ENCODE results near the gene TMEM163. TPM values are rescaled to one million over a fixed set of nuclear protein-coding genes. Genes with fewer than 3 reads are reported as not detected.

The TMEM163 gene
- total and polyA plus RNA-seq, 2 donors (not counting 3 experiments of a cell fraction or from before 2014, with no cell fraction given), result 1.0 to 2.8 TPM

DNA sequence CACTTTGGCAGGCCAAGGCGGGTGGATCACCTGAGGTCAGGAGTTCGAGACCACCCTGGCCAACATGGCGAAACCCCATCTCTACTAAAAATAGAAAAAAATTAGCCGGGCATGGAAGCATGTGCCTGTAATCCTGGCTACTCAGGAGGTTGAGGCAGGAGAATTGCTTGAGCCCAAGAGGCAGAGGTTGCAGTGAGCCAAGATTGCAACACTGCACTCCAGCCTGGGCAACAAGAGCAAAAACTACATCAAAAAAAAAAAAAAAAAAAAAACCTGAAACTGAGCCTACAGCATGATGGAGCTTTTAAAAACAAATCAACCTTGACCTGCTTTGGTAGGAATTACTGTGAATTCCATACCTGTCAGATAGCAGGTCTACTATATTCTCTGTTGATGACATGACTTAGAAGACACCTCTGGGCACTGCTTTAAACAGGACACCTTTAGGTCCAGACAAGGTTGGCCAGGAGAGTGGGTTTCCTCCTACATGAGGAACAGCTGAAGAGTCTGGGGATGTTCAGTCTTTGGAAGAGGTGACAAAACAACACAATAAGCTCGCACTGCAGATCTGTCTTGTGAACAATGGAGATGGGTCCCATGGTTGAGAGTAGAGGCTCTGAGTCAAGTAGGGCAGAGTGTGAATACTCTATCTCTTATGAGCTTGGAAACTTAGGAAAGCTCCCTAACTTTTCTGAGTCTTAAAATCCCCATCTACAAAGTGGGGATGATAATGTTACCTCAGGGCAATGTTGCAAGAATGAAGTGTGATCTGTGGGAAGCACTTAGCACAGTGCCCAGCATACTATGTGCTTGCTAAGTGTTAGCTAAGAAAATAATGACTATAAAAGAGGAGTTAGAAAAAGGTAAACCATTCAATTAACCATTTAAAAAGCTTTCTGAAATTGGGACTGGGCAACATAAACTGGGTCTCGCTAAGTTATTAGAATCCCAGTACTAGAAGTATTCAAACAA, 25.2 kb downstream of the TMEM163 start:
- H3K9me1 ChIP-seq (replicated peaks; ENCODE audit: control insufficient read depth, extremely low read depth, insufficient read depth, low read length), result no peaks in the 10 kb centered on the region
- no peak overlapping the region for H3K4me3 ChIP-seq (replicated peaks in 1 of 3; ENCODE audit: insufficient read depth in 1 of 3, low read depth in 1 of 3, low read length in 3 of 3)
- no peaks in the 10 kb centered on the region for H3K79me2 ChIP-seq (ENCODE audit: control insufficient read depth, insufficient read depth, low read length)
- CTCF ChIA-PET, result interaction anchor here (1.2 to 2.8 kb wide), 2 partner anchors 11 to 13 kb away, joined by 4 to 7 read pairs; no protein-coding TSS in a partner anchor
- dilution Hi-C loops (cut with MboI; ENCODE audit: extremely low pct_ligation_motif_present, low sequenced_read_pairs), result no loop called here
- no peaks in the 10 kb centered on the region for H4K20me1 ChIP-seq (replicated peaks; ENCODE audit: control insufficient read depth, extremely low read depth, insufficient read depth, low read length)
- peaks cover 0 to 15% of the 10 kb centered on the region in 2 experiments for H3K27me3 ChIP-seq (ENCODE audit: control insufficient read depth in 2 of 2, insufficient read depth in 2 of 2, low read length in 2 of 2)
- intact Hi-C loops (cut with micrococcal nuclease), result no loop called here
- TF ChIP-seq, protein P1, sequence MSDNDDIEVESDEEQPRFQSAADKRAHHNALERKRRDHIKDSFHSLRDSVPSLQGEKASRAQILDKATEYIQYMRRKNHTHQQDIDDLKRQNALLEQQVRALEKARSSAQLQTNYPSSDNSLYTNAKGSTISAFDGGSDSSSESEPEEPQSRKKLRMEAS (IDR thresholded peaks at IDR 0.05; ENCODE audit: insufficient read depth, insufficient read length), result no peak
- TF ChIP-seq, protein P2, sequence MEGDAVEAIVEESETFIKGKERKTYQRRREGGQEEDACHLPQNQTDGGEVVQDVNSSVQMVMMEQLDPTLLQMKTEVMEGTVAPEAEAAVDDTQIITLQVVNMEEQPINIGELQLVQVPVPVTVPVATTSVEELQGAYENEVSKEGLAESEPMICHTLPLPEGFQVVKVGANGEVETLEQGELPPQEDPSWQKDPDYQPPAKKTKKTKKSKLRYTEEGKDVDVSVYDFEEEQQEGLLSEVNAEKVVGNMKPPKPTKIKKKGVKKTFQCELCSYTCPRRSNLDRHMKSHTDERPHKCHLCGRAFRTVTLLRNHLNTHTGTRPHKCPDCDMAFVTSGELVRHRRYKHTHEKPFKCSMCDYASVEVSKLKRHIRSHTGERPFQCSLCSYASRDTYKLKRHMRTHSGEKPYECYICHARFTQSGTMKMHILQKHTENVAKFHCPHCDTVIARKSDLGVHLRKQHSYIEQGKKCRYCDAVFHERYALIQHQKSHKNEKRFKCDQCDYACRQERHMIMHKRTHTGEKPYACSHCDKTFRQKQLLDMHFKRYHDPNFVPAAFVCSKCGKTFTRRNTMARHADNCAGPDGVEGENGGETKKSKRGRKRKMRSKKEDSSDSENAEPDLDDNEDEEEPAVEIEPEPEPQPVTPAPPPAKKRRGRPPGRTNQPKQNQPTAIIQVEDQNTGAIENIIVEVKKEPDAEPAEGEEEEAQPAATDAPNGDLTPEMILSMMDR (IDR thresholded peaks at IDR 0.05; ENCODE audit: extremely low read depth in 1 of 2, insufficient read depth in 1 of 2, low read depth in 1 of 2, low read length in 2 of 2), result no peak
- TF ChIP-seq GATA2 (IDR thresholded peaks at IDR 0.05; ENCODE audit: insufficient read depth, insufficient read length, low read depth, low read length) (no peak), POLR2AphosphoS5 (IDR thresholded peaks at IDR 0.05; ENCODE audit: insufficient read depth, low read depth, low read length) (no peak), FOS (IDR thresholded peaks at IDR 0.05; ENCODE audit: borderline replicate concordance, insufficient read depth, low read length) (no peak), JUN (IDR thresholded peaks at IDR 0.05; ENCODE audit: borderline replicate concordance, insufficient read depth, insufficient read length, low read depth) (no peak)
- no peak overlapping the region for H3K4me2 ChIP-seq (ENCODE audit: insufficient read depth, low read length)
- DNase-seq (ENCODE audit: low read depth, low spot score) (no peak), FAIRE-seq (no peak)
- no peak overlapping the region for H3K27ac ChIP-seq (ENCODE audit: insufficient read depth, low read depth, low read length)
- POLR2A ChIA-PET, result no interaction called here
- no TSS peak for BruUV-seq (replicated peaks)
- H2AFZ ChIP-seq (ENCODE audit: low read depth, low read length), result no peak overlapping the region
- H3K9me3 ChIP-seq (replicated peaks; ENCODE audit: control insufficient read depth, insufficient read depth, low read length), result no peaks in the 10 kb centered on the region
- no peak overlapping the region for H3K9ac ChIP-seq (replicated peaks; ENCODE audit: extremely low read depth, insufficient read depth, low read length)
- no peaks in the 10 kb centered on the region for H3K36me3 ChIP-seq (ENCODE audit: control insufficient read depth in 2 of 2, extremely low read depth in 1 of 2, insufficient read depth in 2 of 2, low read length in 2 of 2)
- H3K4me1 ChIP-seq (ENCODE audit: control insufficient read depth, extremely low read depth, insufficient read depth, low read length), result no peaks in the 10 kb centered on the region
